ENCODE results near the gene AUTS2. TPM values are rescaled to one million over a fixed set of nuclear protein-coding genes. Genes with fewer than 3 reads are reported as not detected.

Gene AUTS2
- total and polyA plus RNA-seq, 10 donors, result 6.1 to 54.8 (median 29.1) TPM

DNA sequence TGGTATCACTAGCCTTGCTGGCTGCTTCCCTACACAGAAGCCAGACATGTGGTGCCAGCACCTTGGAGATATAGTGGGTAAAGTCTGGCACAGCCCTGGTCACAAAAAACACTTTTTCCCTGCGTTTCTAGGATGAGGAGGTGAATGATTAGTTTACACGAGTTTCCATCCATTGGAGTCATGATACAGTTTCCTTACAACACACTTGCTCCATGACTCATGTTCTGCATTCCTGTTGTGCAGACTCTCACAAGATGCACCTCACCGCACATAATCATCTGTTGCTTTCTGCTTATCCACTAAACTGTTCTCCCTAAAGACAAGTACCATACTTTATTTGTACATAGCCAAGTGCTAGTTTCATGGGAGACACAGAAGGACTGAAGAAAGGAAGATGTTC, 786.6 kb downstream of the AUTS2 start:
- Histone ChIP-seq H3K27ac (no peak overlapping the region), H3K9me3 (no peaks in the 10 kb centered on the region), H3K27me3 (replicated peaks in 1 of 7) (no peaks in the 10 kb centered on the region), H3K36me3 (no peaks in the 10 kb centered on the region), H3K4me3 (no peak overlapping the region), H3K4me1 (no peaks in the 10 kb centered on the region)
- TF ChIP-seq POLR2AphosphoS5 (IDR thresholded peaks at IDR 0.05), result no peak
- TF ChIP-seq, protein P1, sequence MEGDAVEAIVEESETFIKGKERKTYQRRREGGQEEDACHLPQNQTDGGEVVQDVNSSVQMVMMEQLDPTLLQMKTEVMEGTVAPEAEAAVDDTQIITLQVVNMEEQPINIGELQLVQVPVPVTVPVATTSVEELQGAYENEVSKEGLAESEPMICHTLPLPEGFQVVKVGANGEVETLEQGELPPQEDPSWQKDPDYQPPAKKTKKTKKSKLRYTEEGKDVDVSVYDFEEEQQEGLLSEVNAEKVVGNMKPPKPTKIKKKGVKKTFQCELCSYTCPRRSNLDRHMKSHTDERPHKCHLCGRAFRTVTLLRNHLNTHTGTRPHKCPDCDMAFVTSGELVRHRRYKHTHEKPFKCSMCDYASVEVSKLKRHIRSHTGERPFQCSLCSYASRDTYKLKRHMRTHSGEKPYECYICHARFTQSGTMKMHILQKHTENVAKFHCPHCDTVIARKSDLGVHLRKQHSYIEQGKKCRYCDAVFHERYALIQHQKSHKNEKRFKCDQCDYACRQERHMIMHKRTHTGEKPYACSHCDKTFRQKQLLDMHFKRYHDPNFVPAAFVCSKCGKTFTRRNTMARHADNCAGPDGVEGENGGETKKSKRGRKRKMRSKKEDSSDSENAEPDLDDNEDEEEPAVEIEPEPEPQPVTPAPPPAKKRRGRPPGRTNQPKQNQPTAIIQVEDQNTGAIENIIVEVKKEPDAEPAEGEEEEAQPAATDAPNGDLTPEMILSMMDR (IDR thresholded peaks at IDR 0.05 in 8 of 11, conservative IDR thresholded peaks at IDR 0.05 in 3 of 11), result no peak
- no peak for TF ChIP-seq POLR2A (IDR thresholded peaks at IDR 0.05)
- no peak for DNase-seq
- 81 to 95% (median 89%) methylated on average over 3 of the region's 3 CpGs for WGBS, 5 donors
- intact Hi-C loops (cut with DNase I; ENCODE audit: low total_unique reads), result no loop called here

DNA sequence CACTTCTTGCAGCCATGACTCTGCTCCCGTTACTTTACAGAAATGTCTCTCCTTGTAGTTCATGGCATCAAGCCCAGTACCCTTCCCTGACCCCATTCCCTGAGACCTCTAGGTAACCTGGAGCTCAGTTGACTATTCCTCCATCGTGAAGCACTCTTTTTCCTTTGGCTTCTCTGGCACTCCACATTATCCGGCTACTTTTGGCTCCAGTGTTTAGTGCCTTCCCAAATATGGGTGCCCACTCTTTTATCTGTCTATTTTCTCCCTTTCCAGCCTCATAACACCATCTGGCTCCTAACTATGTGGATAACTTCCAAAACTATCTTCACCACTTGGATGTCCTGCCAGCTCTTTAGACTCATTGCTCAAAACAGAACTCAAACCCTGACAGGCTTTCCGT, 788.9 kb downstream of the AUTS2 start:
- Histone ChIP-seq H3K4me3 (no peak overlapping the region), H3K36me3 (no peaks in the 10 kb centered on the region), H3K27ac (no peak overlapping the region), H3K9me3 (no peaks in the 10 kb centered on the region), H3K27me3 (replicated peaks in 1 of 7) (no peaks in the 10 kb centered on the region), H3K4me1 (no peaks in the 10 kb centered on the region)
- TF ChIP-seq POLR2A (IDR thresholded peaks at IDR 0.05) (no peak), POLR2AphosphoS5 (IDR thresholded peaks at IDR 0.05) (no peak)
- TF ChIP-seq, protein P1 (IDR thresholded peaks at IDR 0.05 in 8 of 11, conservative IDR thresholded peaks at IDR 0.05 in 3 of 11), result no peak
- DNase-seq, result no peak
- 75 to 91% (median 82%) methylated on average over 4 of the region's 4 CpGs for WGBS, 5 donors
- intact Hi-C loops (cut with DNase I; ENCODE audit: low total_unique reads), result no loop called here

DNA sequence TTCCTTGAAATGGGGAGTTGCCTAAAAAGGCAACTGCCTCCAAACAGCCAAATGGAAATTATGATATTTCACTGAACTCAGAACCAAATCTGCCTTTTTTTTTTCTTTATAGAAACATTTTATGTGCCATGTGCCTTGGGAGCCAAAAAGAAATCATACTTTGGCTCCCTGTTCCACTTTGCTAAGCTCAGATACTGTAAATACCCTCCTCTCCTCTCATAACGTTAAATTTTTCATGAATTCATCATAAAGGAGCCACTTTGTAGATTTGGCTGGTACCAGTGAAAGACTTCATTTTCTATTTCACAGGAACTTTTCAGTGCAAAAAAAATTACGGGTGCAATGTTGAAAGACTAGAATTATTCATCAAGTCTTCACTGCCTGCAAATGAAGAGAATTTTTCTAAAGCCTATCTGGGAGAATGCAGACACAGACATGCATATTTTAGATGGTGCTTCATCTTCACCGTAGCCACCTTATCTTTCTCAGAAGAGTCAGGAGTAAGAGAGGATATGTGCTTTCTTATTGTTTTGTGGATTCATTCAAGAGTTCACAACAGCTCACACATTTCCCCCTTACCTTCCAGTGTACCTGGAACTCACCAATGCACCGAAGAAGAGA, 791.4 kb downstream of the AUTS2 start:
- Histone ChIP-seq H3K9me3 (no peaks in the 10 kb centered on the region), H3K36me3 (no peaks in the 10 kb centered on the region), H3K4me3 (no peak overlapping the region), H3K27me3 (replicated peaks in 1 of 7) (no peaks in the 10 kb centered on the region), H3K27ac (no peak overlapping the region), H3K4me1 (no peaks in the 10 kb centered on the region)
- 87 to 94% (median 90%) methylated on average over 4 of the region's 4 CpGs for WGBS, 5 donors
- TF ChIP-seq POLR2A (IDR thresholded peaks at IDR 0.05) (no peak), POLR2AphosphoS5 (IDR thresholded peaks at IDR 0.05) (no peak)
- TF ChIP-seq, protein P1 (IDR thresholded peaks at IDR 0.05 in 8 of 11, conservative IDR thresholded peaks at IDR 0.05 in 3 of 11), result no peak
- intact Hi-C loops (cut with DNase I; ENCODE audit: low total_unique reads), result no loop called here
- DNase-seq, result no peak

DNA sequence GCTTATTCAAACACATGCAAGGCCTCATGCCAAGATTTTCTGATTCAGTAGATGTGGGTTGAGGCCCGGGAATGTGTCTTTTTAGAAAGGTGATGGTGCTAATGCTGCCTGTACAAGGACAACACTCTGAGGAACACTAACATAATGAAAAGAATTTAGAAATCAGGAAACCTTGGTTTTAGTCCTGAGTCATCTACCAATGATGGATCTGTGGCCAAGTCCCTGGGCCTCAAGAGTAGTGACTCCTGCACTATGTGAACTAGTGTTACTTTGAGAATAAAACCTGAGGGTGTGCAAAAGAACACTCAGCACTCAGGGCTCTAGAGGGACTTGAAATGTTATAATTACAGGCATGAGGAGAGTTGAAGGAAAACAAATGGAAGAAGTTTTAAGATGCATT, 792.0 kb downstream of the AUTS2 start:
- 90 to 100% (median 94%) methylated on average over 1 of the region's 1 CpG for WGBS, 5 donors
- H3K9me3 ChIP-seq, result no peaks in the 10 kb centered on the region
- no peaks in the 10 kb centered on the region for H3K27me3 ChIP-seq (replicated peaks in 1 of 7)
- H3K36me3 ChIP-seq, result no peaks in the 10 kb centered on the region
- TF ChIP-seq, protein P1 (IDR thresholded peaks at IDR 0.05 in 8 of 11, conservative IDR thresholded peaks at IDR 0.05 in 3 of 11), result no peak
- TF ChIP-seq POLR2AphosphoS5 (IDR thresholded peaks at IDR 0.05), result no peak
- TF ChIP-seq POLR2A (IDR thresholded peaks at IDR 0.05), result no peak
- no peak for DNase-seq
- intact Hi-C loops (cut with DNase I; ENCODE audit: low total_unique reads), result no loop called here
- no peak overlapping the region for H3K4me3 ChIP-seq
- H3K27ac ChIP-seq, result no peak overlapping the region
- no peaks in the 10 kb centered on the region for H3K4me1 ChIP-seq

Measured in spleen (tissue), 11 donors.